Loucy (cell line): ENCODE measurements around the gene ECPAS.

ENCODE experiments used
- H2AFZ ChIP-seq: fragments of 200-600 bp; sonication (generic); 2 replicates; pipeline ENCODE4 v1.6.0; 2016; ENCODE audit warnings: antibody characterized with exemption, mild to moderate bottlenecking, low read length, moderate library complexity
- H3F3A ChIP-seq: fragments of 200-600 bp; 2 replicates; pipeline ENCODE4 v1.6.0; 2016; ENCODE audit warnings: antibody characterized with exemption, low read depth, mild to moderate bottlenecking
- H3K27me3 ChIP-seq: fragments of 200-600 bp; sonication (generic); 2 replicates; pipeline ENCODE4 v1.6.1; 2014; ENCODE audit warnings: low read length, mild to moderate bottlenecking; ENCODE audit not compliant: insufficient read depth, poor library complexity, severe bottlenecking
- H3K36me3 ChIP-seq: fragments of 200-600 bp; sonication (generic); 2 replicates; pipeline ENCODE4 v1.6.1; 2016; ENCODE audit warnings: low read length; ENCODE audit not compliant: insufficient read depth
- H3K4me1 ChIP-seq: fragments of 200-600 bp; sonication (generic); 2 replicates; pipeline ENCODE4 v1.5.1; 2014; ENCODE audit warnings: low read length, mild to moderate bottlenecking; ENCODE audit not compliant: insufficient read depth, poor library complexity, severe bottlenecking
- H3K4me2 ChIP-seq: fragments of 200-600 bp; sonication (generic); 2 replicates; pipeline ENCODE4 v1.6.0; 2014; ENCODE audit warnings: antibody characterized with exemption, low read length, low read depth, mild to moderate bottlenecking; ENCODE audit not compliant: poor library complexity, severe bottlenecking
- H3K4me3 ChIP-seq: fragments of 200-600 bp; sonication (generic); 2 replicates; pipeline ENCODE4 v1.5.1; 2014; ENCODE audit warnings: low read length, mild to moderate bottlenecking, mixed read lengths; ENCODE audit not compliant: poor library complexity, severe bottlenecking
- H3K79me2 ChIP-seq: fragments of 200-600 bp; sonication (generic); 2 replicates; pipeline ENCODE4 v1.6.1; 2014; ENCODE audit warnings: low read length; ENCODE audit not compliant: insufficient read depth
- H3K9ac ChIP-seq: fragments of 200-600 bp; sonication (generic); 2 replicates; pipeline ENCODE4 v1.6.0; 2014; ENCODE audit warnings: mild to moderate bottlenecking, low read depth, low read length, moderate library complexity; ENCODE audit not compliant: poor library complexity, severe bottlenecking
- H3K9me2 ChIP-seq: fragments of 200-600 bp; sonication (generic); replicated peaks from 2 replicates; pipeline ENCODE4 v1.6.1; 2016; ENCODE audit warnings: low read depth, low read length, mixed read lengths
- H3K9me3 ChIP-seq: fragments of 200-600 bp; sonication (generic); 2 replicates; pipeline ENCODE4 v1.6.1; 2014; ENCODE audit warnings: mild to moderate bottlenecking, antibody characterized with exemption, low read length, low read depth; ENCODE audit not compliant: insufficient read depth
- H4K20me1 ChIP-seq: fragments of 200-600 bp; sonication (generic); 2 replicates; pipeline ENCODE4 v1.6.0; 2014; ENCODE audit warnings: antibody characterized with exemption, low read length, mild to moderate bottlenecking; ENCODE audit not compliant: insufficient read depth, poor library complexity, severe bottlenecking
- CTCF ChIP-seq: fragments of 200-600 bp; sonication (generic); conservative IDR thresholded peaks from 2 replicates; pipeline ENCODE4 v1.5.1; 2014; ENCODE audit warnings: mild to moderate bottlenecking, antibody characterized with exemption, low read length
- EZH2phosphoT487 ChIP-seq: fragments of 200-600 bp; IDR thresholded peaks from 2 replicates; pipeline ENCODE4 v1.6.1; 2018; ENCODE audit warnings: antibody characterized with exemption, mild to moderate bottlenecking, moderate library complexity, borderline replicate concordance

ECPAS gene

GRCh38 chr9:111474385-111474784 lies 9.8 kb downstream of the ECPAS start:
- H3K79me2 ChIP-seq = peaks cover 51% of the 10 kb centered on the region; the same call in 1 of the 2 replicates
- no peaks in the 10 kb centered on the region for H3K36me3 ChIP-seq
- H3K4me1 ChIP-seq = no peaks in the 10 kb centered on the region
- no peaks in the 10 kb centered on the region for H3F3A ChIP-seq
- H3K9ac ChIP-seq = no peak overlapping the region
- TF ChIP-seq CTCF = no peak
- TF ChIP-seq EZH2phosphoT487 = no peak
- no peaks in the 10 kb centered on the region for H3K9me3 ChIP-seq
- no peak overlapping the region for H3K4me3 ChIP-seq
- no peak overlapping the region for H2AFZ ChIP-seq
- H3K9me2 ChIP-seq = no peaks in the 10 kb centered on the region
- peaks cover 2% of the 10 kb centered on the region for H4K20me1 ChIP-seq
- H3K27me3 ChIP-seq = no peaks in the 10 kb centered on the region
- H3K4me2 ChIP-seq = no peak overlapping the region

- Histone ChIP-seq H4K20me1 (peaks cover 2% of the 10 kb centered on the region), H3K4me3 (no peak overlapping the region), H3K79me2 (peaks cover 34% of the 10 kb centered on the region; the same call in 1 of the 2 replicates), H2AFZ (no peak overlapping the region), H3K9ac (no peak overlapping the region), H3K4me1 (no peaks in the 10 kb centered on the region), H3K9me3 (no peaks in the 10 kb centered on the region), H3K9me2 (no peaks in the 10 kb centered on the region), H3F3A (no peaks in the 10 kb centered on the region), H3K36me3 (no peaks in the 10 kb centered on the region), H3K4me2 (no peak overlapping the region), H3K27me3 (no peaks in the 10 kb centered on the region)
- TF ChIP-seq EZH2phosphoT487 = no peak
- no peak for TF ChIP-seq CTCF
These were observed 16.3 kb downstream of the ECPAS start for GRCh38 chr9:111467778-111468367.

GRCh38 chr9:111463048-111463447 lies 21.1 kb downstream of the ECPAS start:
- TF ChIP-seq CTCF (no peak), EZH2phosphoT487 (no peak)
- H3K4me2 ChIP-seq = no peak overlapping the region

More at GRCh38 chr9:111463048-111463447, 21.1 kb downstream of the ECPAS start:
- Histone ChIP-seq H3K4me1 (no peaks in the 10 kb centered on the region), H3K9me3 (no peaks in the 10 kb centered on the region), H3K4me3 (no peak overlapping the region), H3K36me3 (no peaks in the 10 kb centered on the region), H3K79me2 (peaks cover 32% of the 10 kb centered on the region; the same call in 1 of the 2 replicates), H3K27me3 (no peaks in the 10 kb centered on the region), H2AFZ (no peak overlapping the region), H4K20me1 (no peaks in the 10 kb centered on the region), H3K9ac (no peak overlapping the region), H3F3A (no peaks in the 10 kb centered on the region), H3K9me2 (no peaks in the 10 kb centered on the region)
